Uterus (tissue), 2 donors: ENCODE measurements around the gene SAYSD1.

Experiments
- CTCF ChIP-seq, 4 experiments: fragments of 200-600 bp in 2 of 4; fragments of 450-650 bp in 2 of 4; sonication (generic) in 2 of 4; IDR thresholded peaks; one replicate each; pipeline ENCODE4 v1.5.1; 2016 to 2019; ENCODE audit warnings: antibody characterized with exemption in 4 of 4, mild to moderate bottlenecking in 2 of 4, moderate library complexity in 1 of 4
- POLR2A ChIP-seq, 2 donors: fragments of 450-650 bp; IDR thresholded peaks; one replicate each; pipeline ENCODE4 v1.6.1; 2016; ENCODE audit warnings: antibody characterized with exemption in 2 of 2, mild to moderate bottlenecking in 1 of 2, moderate library complexity in 1 of 2

GRCh38 chr6:39107641-39108040, 7.3 kb downstream of the SAYSD1 start:
- no peak for TF ChIP-seq CTCF (IDR thresholded peaks at IDR 0.05)
- TF ChIP-seq POLR2A (IDR thresholded peaks at IDR 0.05) = no peak
